NB4 (cell line): Measurements from ENCODE around the gene NOS3.

Source experiments
- CTCF ChIP-seq: IDR thresholded peaks from one replicate; pipeline ENCODE4 v1.5.1; 2012; ENCODE audit warnings: low read depth, low read length
- MYC ChIP-seq: IDR thresholded peaks from 2 replicates; pipeline ENCODE4 v1.6.1; 2011; ENCODE audit warnings: low read depth, low read length
- POLR2A ChIP-seq: IDR thresholded peaks from 2 replicates; pipeline ENCODE4 v1.6.1; 2011; ENCODE audit warnings: mild to moderate bottlenecking; ENCODE audit not compliant: insufficient read length; ENCODE audit errors: extremely low read depth

DNA sequence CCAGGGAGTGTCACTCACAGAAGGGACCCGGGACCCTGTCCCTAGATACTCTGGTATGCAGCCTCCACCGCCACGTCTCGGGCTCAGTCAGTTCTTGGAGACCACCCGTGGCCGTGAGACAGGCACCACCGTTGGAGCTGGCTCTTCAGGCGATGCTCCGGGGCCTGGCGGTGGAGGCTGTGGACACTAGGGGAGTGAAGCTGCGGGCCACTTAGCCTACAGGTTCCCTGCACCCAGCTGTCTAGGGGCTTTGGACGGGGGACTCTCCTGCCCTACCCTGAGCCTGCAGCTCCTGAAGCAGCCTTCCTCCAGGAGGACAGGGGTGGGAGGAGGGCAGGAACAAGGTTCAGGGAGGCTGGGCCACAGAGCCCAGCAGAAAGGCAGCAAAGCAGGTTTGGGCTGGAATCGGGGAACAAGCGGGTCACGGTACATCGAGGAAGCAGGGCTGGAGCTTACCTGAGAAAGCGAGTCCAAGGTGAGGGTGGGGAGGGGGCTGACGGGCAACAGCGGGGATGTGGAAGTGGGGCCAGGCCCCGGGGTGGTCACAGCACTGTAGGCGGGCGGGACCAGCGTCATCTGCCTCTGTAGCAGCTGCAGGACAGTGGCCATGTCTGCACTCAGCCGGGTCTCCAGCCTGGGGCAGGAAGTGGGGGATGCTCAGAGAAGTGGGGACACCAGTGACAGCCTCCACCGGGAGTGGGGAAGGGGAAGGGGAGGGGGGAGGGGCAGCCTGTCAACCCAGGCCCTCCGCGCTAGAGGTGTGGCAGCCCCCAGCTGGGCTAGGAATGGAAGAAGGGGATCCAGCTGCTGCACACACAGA lies 44.2 kb upstream of the NOS3 start:
- TF ChIP-seq CTCF = no peak
- TF ChIP-seq POLR2A = no peak
- no peak for TF ChIP-seq MYC
